PC-9 (cell line): ENCODE data around the gene ANKRD11.

Experiments used
- EZH2 ChIP-seq: fragments of 200-600 bp; sonication (generic); IDR thresholded peaks from 2 replicates; pipeline ENCODE4 v1.8.0; 2017; ENCODE audit warnings: antibody characterized with exemption, low read depth
- TF ChIP-seq, protein P1 (sequence below): fragments of 200-600 bp; sonication (generic); conservative IDR thresholded peaks from 2 replicates; pipeline ENCODE4 v1.6.1; 2017; ENCODE audit warnings: mixed run types, antibody characterized with exemption, mild to moderate bottlenecking, moderate library complexity

DNA sequence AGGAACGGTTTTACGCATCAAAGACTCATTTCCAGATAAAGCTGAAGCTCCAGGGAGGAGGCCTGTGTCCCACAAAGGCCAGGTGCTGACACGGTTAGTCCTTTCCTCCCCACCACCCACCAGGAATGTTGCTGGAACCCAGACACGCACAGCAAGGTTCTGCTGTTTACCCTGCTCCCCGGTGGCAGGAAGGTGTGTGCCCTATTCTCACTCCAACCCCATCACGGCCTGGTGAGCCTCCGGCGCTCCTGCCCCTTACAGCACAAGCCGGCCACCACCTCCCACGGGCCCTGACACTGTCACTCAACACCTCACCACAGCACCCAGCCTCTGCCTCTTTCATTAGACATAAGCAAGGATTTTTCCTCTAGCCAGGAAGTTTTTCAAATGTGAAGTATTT lies 47.8 kb downstream of the ANKRD11 start:
- TF ChIP-seq, protein P1, sequence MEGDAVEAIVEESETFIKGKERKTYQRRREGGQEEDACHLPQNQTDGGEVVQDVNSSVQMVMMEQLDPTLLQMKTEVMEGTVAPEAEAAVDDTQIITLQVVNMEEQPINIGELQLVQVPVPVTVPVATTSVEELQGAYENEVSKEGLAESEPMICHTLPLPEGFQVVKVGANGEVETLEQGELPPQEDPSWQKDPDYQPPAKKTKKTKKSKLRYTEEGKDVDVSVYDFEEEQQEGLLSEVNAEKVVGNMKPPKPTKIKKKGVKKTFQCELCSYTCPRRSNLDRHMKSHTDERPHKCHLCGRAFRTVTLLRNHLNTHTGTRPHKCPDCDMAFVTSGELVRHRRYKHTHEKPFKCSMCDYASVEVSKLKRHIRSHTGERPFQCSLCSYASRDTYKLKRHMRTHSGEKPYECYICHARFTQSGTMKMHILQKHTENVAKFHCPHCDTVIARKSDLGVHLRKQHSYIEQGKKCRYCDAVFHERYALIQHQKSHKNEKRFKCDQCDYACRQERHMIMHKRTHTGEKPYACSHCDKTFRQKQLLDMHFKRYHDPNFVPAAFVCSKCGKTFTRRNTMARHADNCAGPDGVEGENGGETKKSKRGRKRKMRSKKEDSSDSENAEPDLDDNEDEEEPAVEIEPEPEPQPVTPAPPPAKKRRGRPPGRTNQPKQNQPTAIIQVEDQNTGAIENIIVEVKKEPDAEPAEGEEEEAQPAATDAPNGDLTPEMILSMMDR = no peak
- no peak for TF ChIP-seq EZH2
